ENCODE measurements around the gene CFAP65.

The CFAP65 gene

DNA sequence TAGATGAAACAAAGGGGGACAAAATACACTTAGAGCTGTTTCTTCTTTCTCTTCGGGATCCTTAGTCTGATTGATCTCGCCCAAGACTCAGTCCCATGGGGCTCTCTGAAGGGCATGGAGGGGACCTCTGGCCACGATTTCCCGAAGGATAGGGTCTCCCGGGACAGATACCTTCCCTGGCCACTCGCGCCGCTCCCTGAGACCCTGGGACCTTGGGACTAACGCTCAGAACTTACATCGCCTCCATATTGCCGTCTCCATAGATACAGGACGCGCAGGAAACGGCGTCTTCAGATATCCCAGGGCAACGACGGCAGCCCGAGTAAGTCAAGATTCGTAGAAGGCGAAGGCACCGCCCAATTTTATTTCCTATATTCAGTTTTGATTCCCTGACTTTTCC, at the start of gene CFAP65:
CFAP65 (minus strand) TSS at position 265 of the 400 bp plus-strand sequence. CDS start 2,468 bp downstream, outside the sequence.
- in situ Hi-C loops (cut with MboI; ENCODE audit: low sequenced_read_pairs, unreplicated experiment): loop anchor here (25.0 kb wide), 1 partner anchor 271 kb away; the partner anchor contains the start of gene PTPRN
- DNase-seq (ENCODE audit: low spot score): no peak
- no peak for TF ChIP-seq CTCF (IDR thresholded peaks at IDR 0.05; ENCODE audit: borderline replicate concordance, control extremely low read depth, extremely low read depth, insufficient read depth, missing control alignments)

DNA sequence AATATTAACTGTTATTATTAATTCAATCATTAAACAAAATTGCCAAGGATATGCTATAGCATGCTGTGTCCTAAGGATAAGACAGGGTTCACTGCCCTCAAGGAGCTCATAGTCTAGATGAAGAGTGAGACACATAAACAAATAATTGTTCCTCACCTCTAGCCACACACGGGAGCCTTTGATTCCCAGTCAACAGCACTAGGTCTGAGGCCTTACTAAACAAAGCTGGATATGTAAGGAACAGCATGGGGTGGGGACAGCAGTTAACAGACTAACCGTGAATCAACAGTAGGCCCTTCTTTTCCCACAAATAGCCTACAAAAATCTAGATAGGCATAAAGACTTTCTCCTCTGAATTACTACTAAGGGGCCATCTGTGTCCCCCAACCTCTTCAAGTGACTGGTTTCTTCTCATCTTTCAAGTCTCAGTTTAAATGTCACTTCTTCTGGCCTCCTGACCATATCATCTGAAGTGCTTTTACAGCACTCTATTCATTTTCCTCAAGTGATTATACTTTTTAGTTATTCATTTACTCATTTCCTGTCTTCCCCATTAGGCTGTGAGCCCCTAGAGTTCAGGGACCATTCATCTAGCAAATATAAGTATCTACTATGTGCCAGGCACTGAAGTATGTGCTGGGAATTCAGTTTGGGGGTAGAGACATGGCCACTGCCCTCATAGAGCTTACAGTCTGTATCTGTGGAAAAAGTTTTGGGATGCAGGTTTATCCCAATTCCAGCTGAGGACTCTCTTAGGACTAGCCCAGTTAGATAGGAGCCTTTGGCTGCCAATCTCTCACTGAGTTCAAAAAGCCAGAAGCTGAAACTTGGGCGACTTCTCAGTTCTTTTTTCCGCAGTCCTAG, 49.4 kb upstream of the CFAP65 start:
- TF ChIP-seq CTCF (IDR thresholded peaks at IDR 0.05; ENCODE audit: borderline replicate concordance, control extremely low read depth, extremely low read depth, insufficient read depth, missing control alignments): no peak
- in situ Hi-C loops (cut with MboI; ENCODE audit: low sequenced_read_pairs, unreplicated experiment): no loop called here
- no peak for DNase-seq (ENCODE audit: low spot score)

DNA sequence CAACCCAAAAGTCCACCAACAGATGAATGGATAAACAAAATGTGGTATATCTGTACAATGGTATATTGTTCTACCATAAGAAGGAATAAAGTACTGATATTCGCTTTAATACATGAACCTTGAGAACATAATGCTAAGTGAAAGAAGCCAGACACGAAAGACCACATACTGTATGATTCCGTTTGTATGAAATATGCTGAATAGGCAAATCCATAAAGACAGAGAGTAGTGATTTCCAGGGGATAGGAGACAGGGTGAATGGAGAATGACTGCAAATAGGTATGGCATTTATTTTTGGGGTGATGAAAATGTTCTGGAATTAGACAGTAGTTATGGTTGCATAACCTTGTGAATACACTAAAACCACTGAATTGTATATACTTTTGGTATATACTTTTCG, 48.0 kb upstream of the CFAP65 start:
- TF ChIP-seq CTCF (IDR thresholded peaks at IDR 0.05; ENCODE audit: borderline replicate concordance, control extremely low read depth, extremely low read depth, insufficient read depth, missing control alignments): no peak
- in situ Hi-C loops (cut with MboI; ENCODE audit: low sequenced_read_pairs, unreplicated experiment): no loop called here
- DNase-seq (ENCODE audit: low spot score): no peak

DNA sequence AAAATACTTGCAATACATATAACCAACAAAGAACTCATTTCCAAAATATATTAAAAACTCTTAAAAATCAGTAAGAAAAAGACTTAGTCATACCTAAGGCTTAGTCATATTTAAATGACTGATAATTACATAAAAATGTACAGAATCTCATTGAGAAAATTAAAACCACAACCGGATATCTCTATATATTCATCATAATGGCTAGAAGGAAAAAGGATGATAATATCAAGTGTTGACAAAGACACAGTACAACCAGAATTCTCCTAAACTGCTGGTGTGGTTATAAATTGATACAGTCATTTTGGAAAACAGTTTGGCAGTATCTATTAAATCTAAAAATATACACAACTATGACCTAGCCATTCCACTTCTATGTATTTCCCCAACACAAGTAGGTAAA, 46.5 kb upstream of the CFAP65 start:
- no peak for DNase-seq (ENCODE audit: low spot score)
- no peak for TF ChIP-seq CTCF (IDR thresholded peaks at IDR 0.05; ENCODE audit: borderline replicate concordance, control extremely low read depth, extremely low read depth, insufficient read depth, missing control alignments)
- in situ Hi-C loops (cut with MboI; ENCODE audit: low sequenced_read_pairs, unreplicated experiment): no loop called here

- no peak for DNase-seq (ENCODE audit: low spot score)
- in situ Hi-C loops (cut with MboI; ENCODE audit: low sequenced_read_pairs, unreplicated experiment): no loop called here
Observed at GRCh38 chr2:219087361-219087760, 46.0 kb upstream of the CFAP65 start.

DNA sequence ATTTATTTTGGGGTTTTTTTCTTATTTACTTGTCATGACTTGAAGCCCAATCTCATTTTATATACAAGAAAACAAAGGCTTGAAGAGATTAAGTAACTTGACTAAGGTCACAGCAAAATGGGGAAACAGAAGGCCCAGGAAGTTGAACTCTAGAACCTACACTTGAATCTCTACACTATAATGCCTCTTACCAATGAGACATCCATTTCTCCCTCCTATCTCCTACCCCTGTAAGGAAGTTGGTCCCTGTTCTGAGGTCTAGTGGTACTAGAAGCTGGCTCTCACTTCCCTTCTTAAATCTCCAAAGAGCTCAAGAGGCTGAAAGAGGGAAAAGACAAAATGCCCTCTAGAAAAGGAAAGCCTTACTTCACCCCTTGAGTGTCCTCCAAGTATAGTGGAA, 44.9 kb upstream of the CFAP65 start:
- in situ Hi-C loops (cut with MboI; ENCODE audit: low sequenced_read_pairs, unreplicated experiment): no loop called here
- TF ChIP-seq CTCF (IDR thresholded peaks at IDR 0.05; ENCODE audit: borderline replicate concordance, control extremely low read depth, extremely low read depth, insufficient read depth, missing control alignments): no peak
- no peak for DNase-seq (ENCODE audit: low spot score)

More at GRCh38 chr2:219087361-219087760, 46.0 kb upstream of the CFAP65 start:
- no peak for TF ChIP-seq CTCF (IDR thresholded peaks at IDR 0.05; ENCODE audit: borderline replicate concordance, control extremely low read depth, extremely low read depth, insufficient read depth, missing control alignments)

Measured in GM13976 (cell line).